Measurements from ENCODE around the gene GAB3.
"Not testable (repeated sequence)": the region's sequence is repeated elsewhere in the genome, so short reads cannot be mapped to it uniquely, and the experiment has no call there.

GAB3 gene

DNA sequence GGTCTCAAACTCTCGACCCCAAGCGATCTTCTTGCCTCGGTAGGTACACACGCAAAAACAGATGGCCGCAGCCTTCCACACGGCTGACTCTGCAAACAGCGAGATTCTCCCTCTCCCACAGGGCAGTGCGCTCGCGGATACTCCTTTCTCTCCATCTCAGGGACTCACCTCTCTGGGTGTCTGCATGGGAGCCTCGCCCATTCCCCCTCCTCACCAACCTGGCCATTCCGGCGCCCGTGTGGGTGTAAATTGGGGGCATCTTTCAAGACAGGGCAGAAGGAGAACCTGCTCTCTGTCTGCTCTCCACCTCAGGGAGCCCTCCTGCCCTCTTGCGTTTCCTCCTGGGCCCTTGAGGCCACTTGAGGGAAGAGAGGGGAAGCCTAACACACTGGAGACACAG is 101.9 kb downstream of the GAB3 start:
- Histone ChIP-seq H3K4me1 (ENCODE audit: control insufficient read depth, insufficient read depth, low read length) (no peaks in the 10 kb centered on the region), H3K27ac (ENCODE audit: insufficient read depth, low read depth, low read length, poor library complexity, severe bottlenecking) (no peak overlapping the region), H3K9me3 (ENCODE audit: control insufficient read depth, low read length) (no peaks in the 10 kb centered on the region), H3K4me3 (ENCODE audit: insufficient read depth, low read depth, low read length) (no peak overlapping the region), H3K27me3 (ENCODE audit: control insufficient read depth, insufficient read depth, low read length, poor library complexity, severe bottlenecking) (no peaks in the 10 kb centered on the region), H3K36me3 (ENCODE audit: control insufficient read depth, insufficient read depth, low read length) (no peaks in the 10 kb centered on the region)
- WGBS, 2 experiments: 88 to 93% methylated on average over 11 to 15 of the region's 15 CpGs

DNA sequence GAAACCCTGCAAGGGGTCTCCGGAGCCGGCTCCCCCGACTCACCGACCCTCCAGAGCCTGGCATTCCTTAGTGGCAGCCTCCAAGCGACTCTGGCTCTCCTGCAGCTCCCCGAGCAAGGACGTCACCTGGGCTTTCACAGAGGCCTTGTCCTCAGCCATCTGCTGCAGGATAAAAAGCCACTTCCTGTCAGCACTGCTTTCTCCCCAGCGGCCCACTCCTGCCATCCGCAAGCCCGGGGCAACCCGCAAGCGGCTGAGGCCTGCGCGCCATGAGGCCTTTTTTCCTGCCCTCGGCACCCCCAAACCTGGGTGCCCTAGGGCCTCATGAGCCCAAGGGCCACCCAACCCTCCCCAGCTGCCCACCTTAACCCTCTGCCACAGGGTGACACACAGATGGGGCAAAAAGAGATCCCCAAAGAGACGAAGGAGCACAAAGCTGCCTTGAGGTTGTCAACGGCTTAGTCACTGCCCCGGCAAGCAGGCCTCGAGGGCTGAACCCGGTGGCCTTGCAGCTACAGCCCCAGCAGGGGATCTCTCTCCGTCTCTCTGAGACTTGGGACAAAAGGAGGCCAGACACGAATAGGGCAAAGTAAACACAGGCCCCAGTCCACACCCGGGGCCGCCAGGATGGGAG is 105.0 kb downstream of the GAB3 start:
- H3K4me1 ChIP-seq (ENCODE audit: control insufficient read depth, insufficient read depth, low read length); H3K27ac ChIP-seq (ENCODE audit: insufficient read depth, low read depth, low read length, poor library complexity, severe bottlenecking); H3K27me3 ChIP-seq (ENCODE audit: control insufficient read depth, insufficient read depth, low read length, poor library complexity, severe bottlenecking); H3K9me3 ChIP-seq (ENCODE audit: control insufficient read depth, low read length); H3K36me3 ChIP-seq (ENCODE audit: control insufficient read depth, insufficient read depth, low read length); H3K4me3 ChIP-seq (ENCODE audit: insufficient read depth, low read depth, low read length): not testable (repeated sequence)
- no CpG with 5 or more reads among the region's 24 CpGs for WGBS, 2 experiments

DNA sequence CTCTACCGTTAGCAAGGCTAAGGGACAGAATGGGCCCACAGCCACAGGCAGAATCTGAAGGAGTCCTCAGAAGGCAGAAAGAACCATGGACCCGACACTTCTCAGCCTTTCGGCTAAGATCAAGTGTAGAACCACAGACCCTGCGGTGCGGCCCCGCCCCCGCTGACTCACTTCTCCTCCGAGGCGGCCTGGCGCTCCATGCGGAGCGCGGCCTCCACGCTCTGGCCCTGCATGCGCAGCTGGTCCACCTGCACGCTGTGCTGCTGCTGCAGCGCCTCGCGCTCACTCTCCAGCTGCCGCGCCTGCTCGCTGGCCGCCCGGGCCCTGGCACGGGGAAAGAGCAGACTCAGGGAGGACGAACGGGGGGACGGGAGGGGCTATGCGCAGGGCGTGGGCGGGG is 107.2 kb downstream of the GAB3 start:
- H3K27me3 ChIP-seq (ENCODE audit: control insufficient read depth, insufficient read depth, low read length, poor library complexity, severe bottlenecking); H3K4me3 ChIP-seq (ENCODE audit: insufficient read depth, low read depth, low read length); H3K9me3 ChIP-seq (ENCODE audit: control insufficient read depth, low read length); H3K36me3 ChIP-seq (ENCODE audit: control insufficient read depth, insufficient read depth, low read length); H3K27ac ChIP-seq (ENCODE audit: insufficient read depth, low read depth, low read length, poor library complexity, severe bottlenecking); H3K4me1 ChIP-seq (ENCODE audit: control insufficient read depth, insufficient read depth, low read length): not testable (repeated sequence)
- no CpG with 5 or more reads among the region's 31 CpGs for WGBS, 2 experiments

DNA sequence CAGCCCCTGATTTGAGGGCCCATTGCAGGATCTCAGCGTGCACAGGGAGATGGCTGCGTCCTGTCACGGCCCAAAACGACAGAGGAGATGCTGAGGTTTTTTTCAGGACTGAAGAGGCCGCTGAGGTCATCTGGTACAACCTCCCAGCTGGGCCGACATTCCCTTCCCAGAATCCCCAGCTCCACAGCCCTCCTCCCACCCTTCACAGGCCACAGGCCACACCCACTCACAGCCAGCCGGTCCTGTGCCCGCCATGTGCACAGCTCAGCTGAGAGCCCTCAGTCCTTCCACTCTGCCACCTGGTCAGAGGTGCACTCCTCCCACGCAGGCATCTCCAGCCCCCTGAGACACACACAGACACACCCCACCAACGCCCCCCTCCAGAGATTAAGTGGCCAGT is 109.1 kb downstream of the GAB3 start:
- H3K9me3 ChIP-seq (ENCODE audit: control insufficient read depth, low read length): not testable (repeated sequence)
- no CpG with 5 or more reads among the region's 10 CpGs for WGBS, 2 experiments

DNA sequence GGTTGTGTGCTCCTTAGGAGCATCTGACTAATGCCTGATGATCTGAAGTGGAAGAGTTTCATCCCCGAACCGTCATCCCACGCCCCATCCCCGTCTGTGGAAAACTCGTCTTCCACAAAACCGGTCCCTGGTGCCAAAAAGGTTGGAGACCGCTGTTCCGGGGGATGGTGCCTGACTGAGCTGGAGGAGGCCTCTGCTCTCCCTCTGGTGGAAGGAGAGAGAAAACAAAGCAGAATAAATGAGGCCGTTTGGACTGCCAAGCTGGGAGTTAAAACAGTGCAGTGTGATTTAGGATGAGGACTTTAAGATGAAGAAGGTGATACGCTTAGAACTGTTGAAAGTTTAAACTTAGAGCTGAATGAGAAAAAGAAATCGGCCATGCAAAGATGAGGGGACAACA is 117.2 kb downstream of the GAB3 start:
- H3K4me1 ChIP-seq (ENCODE audit: control insufficient read depth, insufficient read depth, low read length); H3K27me3 ChIP-seq (ENCODE audit: control insufficient read depth, insufficient read depth, low read length, poor library complexity, severe bottlenecking); H3K4me3 ChIP-seq (ENCODE audit: insufficient read depth, low read depth, low read length); H3K9me3 ChIP-seq (ENCODE audit: control insufficient read depth, low read length); H3K27ac ChIP-seq (ENCODE audit: insufficient read depth, low read depth, low read length, poor library complexity, severe bottlenecking); H3K36me3 ChIP-seq (ENCODE audit: control insufficient read depth, insufficient read depth, low read length): not testable (repeated sequence)
- WGBS, 2 experiments: no CpG with 5 or more reads among the region's 11 CpGs

More for the DNA sequence above, 109.1 kb downstream of the GAB3 start:
- not testable (repeated sequence) for H3K27ac ChIP-seq (ENCODE audit: insufficient read depth, low read depth, low read length, poor library complexity, severe bottlenecking); H3K36me3 ChIP-seq (ENCODE audit: control insufficient read depth, insufficient read depth, low read length); H3K27me3 ChIP-seq (ENCODE audit: control insufficient read depth, insufficient read depth, low read length, poor library complexity, severe bottlenecking); H3K4me1 ChIP-seq (ENCODE audit: control insufficient read depth, insufficient read depth, low read length); H3K4me3 ChIP-seq (ENCODE audit: insufficient read depth, low read depth, low read length)

DNA sequence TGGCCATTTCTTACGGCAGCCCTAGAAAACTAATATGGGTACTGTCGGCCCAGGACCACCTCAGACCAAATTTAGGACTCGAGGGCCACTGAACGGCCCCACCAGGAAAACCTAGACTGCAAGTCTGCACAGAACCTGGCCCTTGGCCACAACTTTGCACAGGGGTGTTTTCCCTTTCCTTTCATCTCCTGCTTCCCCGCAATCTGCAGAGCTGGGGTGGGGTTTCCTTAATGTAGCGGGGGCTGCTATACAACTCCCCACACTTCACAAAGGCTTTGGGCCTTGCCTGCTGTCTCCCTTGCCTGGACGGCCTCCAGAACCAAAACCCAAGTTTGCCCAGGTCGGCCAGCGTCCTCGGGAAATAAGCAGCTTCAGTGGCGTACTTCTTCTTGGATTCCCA is 119.9 kb downstream of the GAB3 start:
- not testable (repeated sequence) for H3K27ac ChIP-seq (ENCODE audit: insufficient read depth, low read depth, low read length, poor library complexity, severe bottlenecking); H3K36me3 ChIP-seq (ENCODE audit: control insufficient read depth, insufficient read depth, low read length); H3K4me3 ChIP-seq (ENCODE audit: insufficient read depth, low read depth, low read length); H3K27me3 ChIP-seq (ENCODE audit: control insufficient read depth, insufficient read depth, low read length, poor library complexity, severe bottlenecking); H3K9me3 ChIP-seq (ENCODE audit: control insufficient read depth, low read length); H3K4me1 ChIP-seq (ENCODE audit: control insufficient read depth, insufficient read depth, low read length)
- no CpG with 5 or more reads among the region's 11 CpGs for WGBS, 2 experiments

DNA sequence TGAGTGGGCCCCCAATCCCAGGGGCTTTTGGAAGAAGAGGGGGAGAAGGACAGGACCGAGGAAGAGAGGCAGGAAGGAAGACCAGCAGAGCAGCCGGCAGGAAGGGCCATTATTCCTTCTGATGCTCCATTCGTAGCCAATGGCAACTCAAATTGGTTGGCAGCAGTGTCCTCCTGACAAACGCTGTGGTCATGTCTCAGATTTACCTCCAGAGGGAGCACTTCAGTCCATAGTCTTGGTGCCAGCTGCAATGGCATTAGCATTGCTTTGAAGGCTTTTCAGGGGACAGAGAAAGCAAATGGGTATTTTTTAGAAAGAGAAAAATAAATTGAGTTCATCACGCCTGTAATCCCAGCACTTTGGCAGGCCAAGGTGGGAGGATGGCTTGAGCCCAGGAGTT is 121.9 kb downstream of the GAB3 start:
- WGBS, 2 experiments: no CpG with 5 or more reads among the region's 5 CpGs
- not testable (repeated sequence) for H3K4me3 ChIP-seq (ENCODE audit: insufficient read depth, low read depth, low read length); H3K27ac ChIP-seq (ENCODE audit: insufficient read depth, low read depth, low read length, poor library complexity, severe bottlenecking)

More for the DNA sequence above, 121.9 kb downstream of the GAB3 start:
- H3K36me3 ChIP-seq (ENCODE audit: control insufficient read depth, insufficient read depth, low read length); H3K27me3 ChIP-seq (ENCODE audit: control insufficient read depth, insufficient read depth, low read length, poor library complexity, severe bottlenecking); H3K9me3 ChIP-seq (ENCODE audit: control insufficient read depth, low read length); H3K4me1 ChIP-seq (ENCODE audit: control insufficient read depth, insufficient read depth, low read length): not testable (repeated sequence)
